SK-N-SH (cell line): ENCODE measurements around the gene CENPVL3. TPM values are rescaled to one million over a fixed set of nuclear protein-coding genes. Genes with fewer than 3 reads are reported as not detected.

Experiments
- CTCF ChIA-PET: fragments of 300-600, 350-600 bp; formaldehyde crosslinking; extraction: SDS; loops from one replicate; lab custom pipeline; 2021; lab: Yijun Ruan, JAX
- POLR2A ChIA-PET: fragments of 350-600 bp; sonication (Branson Sonifier 250); formaldehyde crosslinking; extraction: SDS; loops from one replicate; lab custom pipeline; 2020; ENCODE audit warnings: antibody characterized with exemption, inconsistent platforms; lab: Yijun Ruan, JAX
- DNase-seq: peaks from one replicate; pipeline ENCODE4 v3.0.0; 2012
- H2AFZ ChIP-seq: fragments of 200-600 bp; sonication (generic); 2 replicates; pipeline ENCODE4 v1.8.1; 2016; ENCODE audit warnings: antibody characterized with exemption, mild to moderate bottlenecking, low read depth
- H3F3A ChIP-seq: fragments of 200-600 bp; sonication (generic); replicated peaks from 2 replicates; pipeline ENCODE3; 2016; ENCODE audit warnings: antibody characterized with exemption, mild to moderate bottlenecking; ENCODE audit not compliant: insufficient read depth
- H3K27ac ChIP-seq, 2 experiments: fragments of 200-500 bp in 1 of 2; fragments of 200-600 bp in 1 of 2; sonication (Bioruptor generic) in 1 of 2; sonication (generic), shearing (Covaris generic) in 1 of 2; 2 replicates each; pipeline versions ENCODE4 v1.5.1 to v1.6.1; 2014 to 2016; ENCODE audit warnings: low read depth in 2 of 2, inconsistent platforms in 1 of 2, low read length in 1 of 2, mild to moderate bottlenecking in 1 of 2, mixed read lengths in 1 of 2
- H3K27me3 ChIP-seq: fragments of 200-600 bp; sonication (generic), shearing (Covaris generic); 2 replicates; pipeline ENCODE4 v1.6.1; 2016; ENCODE audit warnings: mixed run types; ENCODE audit not compliant: insufficient read depth
- H3K36me3 ChIP-seq, 2 experiments: fragments of 200-500 bp in 1 of 2; fragments of 200-600 bp in 1 of 2; sonication (Bioruptor generic) in 1 of 2; sonication (generic) in 1 of 2; replicated peaks in 1 of 2; 2 replicates each; pipeline versions ENCODE3 to v1.5.1; 2014 to 2016; ENCODE audit warnings: low read length in 1 of 2, mild to moderate bottlenecking in 1 of 2; ENCODE audit not compliant: insufficient read depth in 2 of 2, control insufficient read depth in 1 of 2
- H3K4me1 ChIP-seq, 2 experiments: fragments of 200-500 bp in 1 of 2; fragments of 200-600 bp in 1 of 2; sonication (Bioruptor generic) in 1 of 2; sonication (generic), shearing (Covaris generic) in 1 of 2; 2 replicates each; pipeline versions ENCODE4 v1.5.1 to v1.6.1; 2014 to 2016; ENCODE audit warnings: low read depth in 1 of 2, low read length in 1 of 2, mixed run types in 1 of 2; ENCODE audit not compliant: insufficient read depth in 2 of 2, control insufficient read depth in 1 of 2
- H3K4me2 ChIP-seq: fragments of 200-600 bp; sonication (generic), shearing (Covaris generic); 2 replicates; pipeline ENCODE4 v1.6.1; 2017; ENCODE audit warnings: mixed run types
- H3K4me3 ChIP-seq, 2 experiments: fragments of 200-500 bp in 1 of 2; fragments of 200-600 bp in 1 of 2; sonication (Bioruptor generic) in 1 of 2; sonication (generic), shearing (Covaris generic) in 1 of 2; 2 replicates each; pipeline versions ENCODE4 v1.5.1 to v1.8.1; 2014 to 2016; ENCODE audit warnings: low read depth in 2 of 2, inconsistent platforms in 1 of 2, low read length in 1 of 2, mild to moderate bottlenecking in 1 of 2, mixed read lengths in 1 of 2, moderate library complexity in 1 of 2
- H3K79me2 ChIP-seq: fragments of 200-600 bp; sonication (generic); 2 replicates; pipeline ENCODE4 v1.8.1; 2017; ENCODE audit warnings: mild to moderate bottlenecking; ENCODE audit not compliant: insufficient read depth
- H3K9ac ChIP-seq: fragments of 200-600 bp; sonication (generic); 2 replicates; pipeline ENCODE4 v1.6.1; 2017; ENCODE audit warnings: mixed run types
- H3K9me2 ChIP-seq: fragments of 200-600 bp; sonication (generic); 2 replicates; pipeline ENCODE4 v1.6.1; 2017; ENCODE audit warnings: mixed run types
- H3K9me3 ChIP-seq: fragments of 200-600 bp; sonication (generic); 2 replicates; pipeline ENCODE4 v1.6.1; 2017; ENCODE audit warnings: mixed run types, mild to moderate bottlenecking, moderate library complexity
- H4K20me1 ChIP-seq: fragments of 200-600 bp; sonication (generic); 2 replicates; pipeline ENCODE4 v1.6.1; 2017; ENCODE audit warnings: mild to moderate bottlenecking, mixed run types; ENCODE audit not compliant: insufficient read depth
- CHD2 ChIP-seq: fragments of 150-350 bp; IDR thresholded peaks from 2 replicates; pipeline ENCODE4 v1.6.1; 2018; ENCODE audit warnings: low read length; ENCODE audit not compliant: partially characterized antibody
- EP300 ChIP-seq, 2 experiments: IDR thresholded peaks; 2 replicates each; pipeline versions ENCODE4 v1.4.0 to v1.6.1; 2012; ENCODE audit warnings: borderline replicate concordance in 1 of 2, low read depth in 1 of 2, low read length in 1 of 2
- EZH2phosphoT487 ChIP-seq: fragments of 200-600 bp; sonication (generic); IDR thresholded peaks from 2 replicates; pipeline ENCODE4 v1.6.1; 2017; ENCODE audit warnings: low read depth, mixed run types, mild to moderate bottlenecking, antibody characterized with exemption, moderate library complexity, borderline replicate concordance
- GATA2 ChIP-seq: sonication (generic); formaldehyde crosslinking; IDR thresholded peaks from 2 replicates; pipeline ENCODE4 v1.5.0; 2020; ENCODE audit warnings: mild to moderate bottlenecking, missing genetic modification reagents
- IRF3 ChIP-seq: fragments of 150-350 bp; IDR thresholded peaks from 2 replicates; pipeline ENCODE4 v1.6.1; 2016; ENCODE audit warnings: mild to moderate bottlenecking, low read depth, low read length
- MEF2A ChIP-seq: IDR thresholded peaks from 2 replicates; pipeline ENCODE4 v1.4.0; 2012; ENCODE audit warnings: low read depth, borderline replicate concordance
- NRF1 ChIP-seq: IDR thresholded peaks from 2 replicates; pipeline ENCODE4 v1.6.1; 2012; ENCODE audit warnings: low read depth, mild to moderate bottlenecking, low read length
- REST ChIP-seq: IDR thresholded peaks from 2 replicates; pipeline ENCODE4 v1.6.1; 2012; ENCODE audit warnings: mild to moderate bottlenecking, low read depth, low read length, moderate library complexity
- RXRA ChIP-seq: IDR thresholded peaks from 2 replicates; pipeline ENCODE4 v1.4.0; 2012; ENCODE audit warnings: low read depth, mild to moderate bottlenecking, borderline replicate concordance
- SMC3 ChIP-seq: IDR thresholded peaks from 2 replicates; pipeline ENCODE4 v1.6.1; 2012; ENCODE audit warnings: low read depth, low read length, improper control_type of control experiment
- TAF1 ChIP-seq: IDR thresholded peaks from 2 replicates; pipeline ENCODE4 v1.6.1; 2012; ENCODE audit warnings: low read depth, mild to moderate bottlenecking, low read length, moderate library complexity, borderline replicate concordance
- TEAD4 ChIP-seq: IDR thresholded peaks from 2 replicates; pipeline ENCODE4 v1.4.0; 2012; ENCODE audit warnings: mild to moderate bottlenecking, borderline replicate concordance; ENCODE audit not compliant: insufficient read depth
- WGBS: methylation state at CpG from one replicate; pipeline ENCODE4 v1.1.6; 2017; ENCODE audit warnings: low lambda C conversion rate; 5-methylcytosine and 5-hydroxymethylcytosine counted together
- polyA plus RNA-seq, 3 experiments: library from polyadenylated mRNA; depleted of rRNA; stranded (reverse); fragments of >200 nt; gene quantifications; 2 replicates each; pipeline ENCODE4 v1.2.3, GENCODE V29; 2012

Gene CENPVL3
- polyA plus RNA-seq, 1 of the 3 experiments (the other 2 are of a cell fraction): 0.67 TPM

GRCh38 chrX:51608126-51608525, 10.6 kb downstream of the CENPVL3 start:
- CTCF ChIA-PET: no interaction called here
- no peaks in the 10 kb centered on the region for H3F3A ChIP-seq
- H3K27ac ChIP-seq: no peak overlapping the region
- H3K79me2 ChIP-seq: no peaks in the 10 kb centered on the region
- no peak for DNase-seq
- POLR2A ChIA-PET: no interaction called here
- WGBS: 0% methylated on average over 1 of the region's 1 CpG
- no peak overlapping the region for H3K9ac ChIP-seq
- H3K36me3 ChIP-seq: no peaks in the 10 kb centered on the region
- no peaks in the 10 kb centered on the region; the same call in 1 of the 2 replicates for H3K27me3 ChIP-seq
- no peak overlapping the region for H3K4me2 ChIP-seq
- TF ChIP-seq NRF1 (no peak), GATA2 (CRISPR knock-in tag) (no peak)
- no peak overlapping the region for H3K4me3 ChIP-seq
- no peaks in the 10 kb centered on the region for H3K4me1 ChIP-seq
- no peaks in the 10 kb centered on the region for H4K20me1 ChIP-seq
- H3K9me2 ChIP-seq: no peaks in the 10 kb centered on the region
- H3K9me3 ChIP-seq: no peaks in the 10 kb centered on the region
- no peak overlapping the region for H2AFZ ChIP-seq

GRCh38 chrX:51606446-51606845, 12.3 kb downstream of the CENPVL3 start:
- no peak for TF ChIP-seq MEF2A
- TF ChIP-seq EP300 (IDR thresholded peaks at IDR 0.05; ENCODE audit: borderline replicate concordance in 1 of 2, low read depth in 1 of 2, low read length in 1 of 2): no peak
- no peak for TF ChIP-seq IRF3
- no peak for TF ChIP-seq SMC3
- no peak for TF ChIP-seq TAF1
- TF ChIP-seq RXRA: no peak
- Histone ChIP-seq H3K4me1 (no peaks in the 10 kb centered on the region), H3K9me2 (no peaks in the 10 kb centered on the region), H3K36me3 (no peaks in the 10 kb centered on the region), H3K4me2 (no peak overlapping the region), H2AFZ (no peak overlapping the region), H3K9ac (no peak overlapping the region), H3K4me3 (no peak overlapping the region), H3K27ac (no peak overlapping the region), H3K27me3 (no peaks in the 10 kb centered on the region; the same call in 1 of the 2 replicates), H3K9me3 (no peaks in the 10 kb centered on the region), H3K79me2 (no peaks in the 10 kb centered on the region), H4K20me1 (no peaks in the 10 kb centered on the region), H3F3A (no peaks in the 10 kb centered on the region)
- CTCF ChIA-PET: no interaction called here
- POLR2A ChIA-PET: no interaction called here
- 0% methylated on average over 2 of the region's 2 CpGs for WGBS
- DNase-seq: no peak

- no peaks in the 10 kb centered on the region for H3K9me3 ChIP-seq
- H3K79me2 ChIP-seq: no peaks in the 10 kb centered on the region
- H3K27ac ChIP-seq: no peak overlapping the region
- CTCF ChIA-PET: no interaction called here
- no peaks in the 10 kb centered on the region for H3K9me2 ChIP-seq
- no peak overlapping the region for H3K4me3 ChIP-seq
- H3K27me3 ChIP-seq: peaks cover 6% of the 10 kb centered on the region
- no peaks in the 10 kb centered on the region for H3K4me1 ChIP-seq
- H3K36me3 ChIP-seq: no peaks in the 10 kb centered on the region
- no peak for DNase-seq
- no peaks in the 10 kb centered on the region for H3F3A ChIP-seq
- no peak overlapping the region for H2AFZ ChIP-seq
- no peak overlapping the region for H3K4me2 ChIP-seq
- no peak overlapping the region for H3K9ac ChIP-seq
- POLR2A ChIA-PET: no interaction called here
- WGBS: 9% methylated on average over 7 of the region's 7 CpGs
- no peaks in the 10 kb centered on the region for H4K20me1 ChIP-seq
- TF ChIP-seq EZH2phosphoT487: no peak
- no peak for TF ChIP-seq REST
- TF ChIP-seq SMC3: no peak
- no peak for TF ChIP-seq CHD2
- no peak for TF ChIP-seq TAF1
- TF ChIP-seq TEAD4: no peak
- no peak for TF ChIP-seq IRF3
Measured at GRCh38 chrX:51598899-51599298, 19.8 kb downstream of the CENPVL3 start.
